ENCODE measurements around the gene TOGARAM1.

The TOGARAM1 gene

GRCh38 chr14:44961554-44962333 is at the start of gene TOGARAM1, which contains the start of gene KLHL28:
TOGARAM1 (plus strand) TSS chr14:44962190; CDS start chr14:44962422, 232 bp downstream.
KLHL28 (minus strand) TSS chr14:44961947; CDS start chr14:44945928, 16,019 bp downstream.
- DNase-seq: peak; percentile 98

- no peak for DNase-seq
Observed at GRCh38 chr14:44914849-44915248, 47.1 kb upstream of the TOGARAM1 start.

- DNase-seq: no peak
Observed at GRCh38 chr14:44928793-44929192, 33.2 kb upstream of the TOGARAM1 start.

GRCh38 chr14:44935155-44935554 is 26.8 kb upstream of the TOGARAM1 start:
- no peak for DNase-seq

- DNase-seq: no peak
Observed at GRCh38 chr14:44937547-44937946, 24.4 kb upstream of the TOGARAM1 start.

GRCh38 chr14:44940211-44940610 is 21.8 kb upstream of the TOGARAM1 start:
- no peak for DNase-seq

- DNase-seq: no peak
Observed at GRCh38 chr14:44940944-44941343, 21.0 kb upstream of the TOGARAM1 start.

GRCh38 chr14:44941591-44941990 is 20.4 kb upstream of the TOGARAM1 start:
- no peak for DNase-seq

- DNase-seq: no peak
Observed at GRCh38 chr14:44942436-44942835, 19.6 kb upstream of the TOGARAM1 start.

GRCh38 chr14:44944107-44944506 is 17.9 kb upstream of the TOGARAM1 start:
- no peak for DNase-seq

- no peak for DNase-seq
Observed at GRCh38 chr14:44945264-44945663, 16.7 kb upstream of the TOGARAM1 start.

GRCh38 chr14:44951051-44951450 is 10.9 kb upstream of the TOGARAM1 start:
- DNase-seq: no peak

- DNase-seq: no peak
Observed at GRCh38 chr14:44952391-44953110, 9.4 kb upstream of the TOGARAM1 start.

GRCh38 chr14:44954750-44955149 is 7.2 kb upstream of the TOGARAM1 start:
- DNase-seq: no peak

- no peak for DNase-seq
Observed at GRCh38 chr14:44955528-44955927, 6.5 kb upstream of the TOGARAM1 start.

- no peak for DNase-seq
Observed at GRCh38 chr14:44956866-44957265, 5.1 kb upstream of the TOGARAM1 start.

- no peak for DNase-seq
Observed at GRCh38 chr14:44959538-44959937, 2.5 kb upstream of the TOGARAM1 start.

GRCh38 chr14:44960146-44960545 is 1.8 kb upstream of the TOGARAM1 start:
- peak; percentile 10 for DNase-seq

- no peak for DNase-seq
Observed at GRCh38 chr14:44960646-44961045, 1.3 kb upstream of the TOGARAM1 start.

- peak; percentile 69 for DNase-seq
Observed at GRCh38 chr14:44961151-44961553, 838 bp upstream of the TOGARAM1 start.

GRCh38 chr14:44962334-44963043 is 499 bp downstream of the TOGARAM1 start:
- peak; percentile 34 for DNase-seq

- DNase-seq: peak; percentile 27
Observed at GRCh38 chr14:44963044-44963528, 1.1 kb downstream of the TOGARAM1 start.

- no peak for DNase-seq
Observed at GRCh38 chr14:44963775-44964380, 1.9 kb downstream of the TOGARAM1 start.
